ENCODE measurements around the gene HYKK. TPM values are rescaled to one million over a fixed set of nuclear protein-coding genes. Genes with fewer than 3 reads are reported as not detected.

The HYKK gene
- polyA plus RNA-seq, 12 donors: 1.2 to 3.7 (median 2.1) TPM; not detected in 2

Other genes with a start within 250 kb of the HYKK start
- gene DNAJA4, start 243.0 kb upstream of the HYKK start, polyA plus RNA-seq (ENCODE audit: insufficient read length in 12 of 12): 100 to 1,000 TPM in 3 of 12 donors, 10 to 100 TPM in 8, not detected in 1; 55.7 to 114 (median 77.6) TPM
- gene SKIC8, start 208.0 kb upstream of the HYKK start, polyA plus RNA-seq (ENCODE audit: insufficient read length in 12 of 12): 10 to 100 TPM in 11 of 12 donors, not detected in 1; 39.7 to 79.2 (median 57.0) TPM
- 10 to 100 TPM in 11 of 12 donors, not detected in 1; 12.8 to 88.5 (median 27.4) TPM for gene CRABP1, start 167.2 kb upstream of the HYKK start, polyA plus RNA-seq (ENCODE audit: insufficient read length in 12 of 12)
- gene IREB2, start 69.4 kb upstream of the HYKK start, polyA plus RNA-seq (ENCODE audit: insufficient read length in 12 of 12): 100 to 1,000 TPM in 1 of 12 donors, 10 to 100 TPM in 11; 38.3 to 218 (median 46.7) TPM
- 100 to 1,000 TPM in 11 of 12 donors, not detected in 1; 122 to 211 (median 168) TPM for gene PSMA4, start 32.9 kb downstream of the HYKK start, polyA plus RNA-seq (ENCODE audit: insufficient read length in 12 of 12)
- gene CHRNA5, start 57.9 kb downstream of the HYKK start, polyA plus RNA-seq (ENCODE audit: insufficient read length in 12 of 12): 1 to 10 TPM in 7 of 12 donors, under 1 TPM in 3, not detected in 2; 0.54 to 5.0 (median 1.5) TPM
- 10 to 100 TPM in 1 of 12 donors, under 1 TPM in 9, not detected in 2; 0.16 to 12.6 (median 0.26) TPM for gene CHRNA3, start 113.4 kb downstream of the HYKK start, polyA plus RNA-seq (ENCODE audit: insufficient read length in 12 of 12)
- gene CHRNB4, start 133.6 kb downstream of the HYKK start, polyA plus RNA-seq (ENCODE audit: insufficient read length in 12 of 12): 1 to 10 TPM in 1 of 12 donors, under 1 TPM in 9, not detected in 2; 0.12 to 1.3 (median 0.36) TPM

All from muscle of arm (tissue), 12 donors.